Measurements from ENCODE around the gene FAHD2B.
A peak's percentile ranks its signal among the peaks of the same experiment; 100 is the strongest.
"Not testable (repeated sequence)": the region's sequence is repeated elsewhere in the genome, so short reads cannot be mapped to it uniquely, and the experiment has no call there.

Gene FAHD2B

GRCh38 chr2:97094772-97095611 is at the start of gene FAHD2B:
Gene FAHD2B (minus strand): TSS chr2:97094882. CDS start chr2:97091706, 3,176 bp downstream.
- DNase-seq = peak; percentile 85

- not testable (repeated sequence) for DNase-seq
Measured at GRCh38 chr2:97144016-97144415, 49.3 kb upstream of the FAHD2B start.

- DNase-seq = not testable (repeated sequence)
Measured at GRCh38 chr2:97129090-97129489, 34.4 kb upstream of the FAHD2B start.

GRCh38 chr2:97113882-97114255 is 19.2 kb upstream of the FAHD2B start:
- not testable (repeated sequence) for DNase-seq

GRCh38 chr2:97113050-97113881 is 18.6 kb upstream of the FAHD2B start, which contains the start of gene ANKRD36:
Gene ANKRD36 (plus strand): TSS chr2:97113153. CDS start chr2:97113740, 587 bp downstream.
- peak; percentile 84 for DNase-seq

GRCh38 chr2:97112320-97113049 is 17.8 kb upstream of the FAHD2B start:
- peak; percentile 71 for DNase-seq

- DNase-seq = not testable (repeated sequence)
Measured at GRCh38 chr2:97111246-97111645, 16.6 kb upstream of the FAHD2B start.

- DNase-seq = not testable (repeated sequence)
Measured at GRCh38 chr2:97106878-97107277, 12.2 kb upstream of the FAHD2B start.

GRCh38 chr2:97098786-97099372 is 4.2 kb upstream of the FAHD2B start:
- not testable (repeated sequence) for DNase-seq

GRCh38 chr2:97095661-97096060 is 979 bp upstream of the FAHD2B start:
- DNase-seq = no peak

- not testable (repeated sequence) for DNase-seq
Measured at GRCh38 chr2:97093983-97094771, 505 bp downstream of the FAHD2B start.

GRCh38 chr2:97092946-97093345 is 1.7 kb downstream of the FAHD2B start:
- DNase-seq = not testable (repeated sequence)

- DNase-seq = not testable (repeated sequence)
Measured at GRCh38 chr2:97088706-97089105, 6.0 kb downstream of the FAHD2B start.

GRCh38 chr2:97085093-97085492 is 9.6 kb downstream of the FAHD2B start:
- not testable (repeated sequence) for DNase-seq

GRCh38 chr2:97083516-97083915 is 11.2 kb downstream of the FAHD2B start:
- not testable (repeated sequence) for DNase-seq

- DNase-seq = not testable (repeated sequence)
Measured at GRCh38 chr2:97082206-97082605, 12.5 kb downstream of the FAHD2B start.

GRCh38 chr2:97080855-97081254 is 13.8 kb downstream of the FAHD2B start:
- DNase-seq = not testable (repeated sequence)

GRCh38 chr2:97077213-97077612 is 17.5 kb downstream of the FAHD2B start:
- not testable (repeated sequence) for DNase-seq

GRCh38 chr2:97070915-97071314 is 23.8 kb downstream of the FAHD2B start:
- not testable (repeated sequence) for DNase-seq

GRCh38 chr2:97068722-97069121 is 26.0 kb downstream of the FAHD2B start:
- DNase-seq = not testable (repeated sequence)

- DNase-seq = no peak
Measured at GRCh38 chr2:97068074-97068473, 26.6 kb downstream of the FAHD2B start.
